Colonic mucosa (tissue), 4 donors: ENCODE results near the gene FIGN. TPM values are rescaled to one million over a fixed set of nuclear protein-coding genes. Genes with fewer than 3 reads are reported as not detected.

Source experiments
- DNase-seq: peaks from one replicate; pipeline ENCODE4 v3.0.0-alpha.2; 2020
- H3K27ac ChIP-seq: fragments of 200-600 bp; one replicate; pipeline ENCODE4 v1.8.0; 2021
- H3K27me3 ChIP-seq: fragments of 200-600 bp; one replicate; pipeline ENCODE4 v1.8.0; 2021
- H3K36me3 ChIP-seq: fragments of 200-600 bp; one replicate; pipeline ENCODE4 v1.8.0; 2021
- H3K4me1 ChIP-seq: fragments of 200-600 bp; one replicate; pipeline ENCODE4 v1.8.0; 2021; ENCODE audit warnings: mild to moderate bottlenecking
- H3K4me3 ChIP-seq: fragments of 200-600 bp; one replicate; pipeline ENCODE4 v1.8.0; 2021
- H3K9ac ChIP-seq, 2 donors: one replicate each; pipeline ENCODE4 v1.7.0; 2013; ENCODE audit warnings: control low read depth in 2 of 2, low read depth in 2 of 2, low read length in 2 of 2
- H3K9me3 ChIP-seq: fragments of 200-600 bp; one replicate; pipeline ENCODE4 v1.8.0; 2021
- intact Hi-C: fragments of 100-400 bp; cut with DNase I; formaldehyde crosslinking; loops from one replicate; pipeline ENCODE4 v1.14.1; 2022
- total RNA-seq, 2 donors: library from RNA; stranded (reverse); fragmentation: NEBNext Ultra II Directional in 1 of 2; extraction: Animal tissue kit (Norgen Biotek cat#: 25700) in 1 of 2; gene quantifications; one replicate each; pipeline ENCODE4 v1.2.1, GENCODE V29; 2021
- TF ChIP-seq, protein P1 (sequence below): fragments of 200-600 bp; IDR thresholded peaks from one replicate; pipeline ENCODE4 v1.8.0; 2022; ENCODE audit warnings: antibody characterized with exemption, mild to moderate bottlenecking
- donor health status: healthy.
- donor health status: DM: no; HTN: no; CAD: no.
- donor health status: DM: no; HTN: no; CAD: no.

FIGN gene
- total RNA-seq, 2 donors from 2014 or later: 0.58 to 0.89 TPM

DNA sequence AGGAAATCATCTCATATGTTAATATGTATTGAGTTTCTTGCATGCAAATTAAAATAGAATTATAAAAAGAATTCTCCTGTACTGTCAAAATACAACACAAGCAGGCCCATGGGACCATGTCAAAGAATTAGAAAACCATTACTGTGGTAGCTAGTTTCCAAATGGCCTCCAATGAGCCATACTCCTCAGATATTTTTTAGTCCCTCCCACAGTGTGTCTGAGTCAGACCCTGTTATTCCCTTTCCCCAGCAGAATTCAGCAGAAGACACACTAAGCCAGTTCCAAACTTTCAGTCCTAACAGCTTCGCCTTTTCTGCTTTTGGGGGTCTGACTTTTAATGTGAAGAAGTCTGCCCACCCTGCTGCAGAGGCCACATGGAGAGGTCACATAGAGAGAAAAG lies 86.7 kb downstream of the FIGN start:
- Histone ChIP-seq H3K9me3 (no peaks in the 10 kb centered on the region), H3K36me3 (no peaks in the 10 kb centered on the region), H3K4me3 (no peak overlapping the region), H3K27ac (no peak overlapping the region), H3K4me1 (no peaks in the 10 kb centered on the region), H3K9ac (no peak overlapping the region), H3K27me3 (no peaks in the 10 kb centered on the region)
- DNase-seq: no peak
- TF ChIP-seq, protein P1, sequence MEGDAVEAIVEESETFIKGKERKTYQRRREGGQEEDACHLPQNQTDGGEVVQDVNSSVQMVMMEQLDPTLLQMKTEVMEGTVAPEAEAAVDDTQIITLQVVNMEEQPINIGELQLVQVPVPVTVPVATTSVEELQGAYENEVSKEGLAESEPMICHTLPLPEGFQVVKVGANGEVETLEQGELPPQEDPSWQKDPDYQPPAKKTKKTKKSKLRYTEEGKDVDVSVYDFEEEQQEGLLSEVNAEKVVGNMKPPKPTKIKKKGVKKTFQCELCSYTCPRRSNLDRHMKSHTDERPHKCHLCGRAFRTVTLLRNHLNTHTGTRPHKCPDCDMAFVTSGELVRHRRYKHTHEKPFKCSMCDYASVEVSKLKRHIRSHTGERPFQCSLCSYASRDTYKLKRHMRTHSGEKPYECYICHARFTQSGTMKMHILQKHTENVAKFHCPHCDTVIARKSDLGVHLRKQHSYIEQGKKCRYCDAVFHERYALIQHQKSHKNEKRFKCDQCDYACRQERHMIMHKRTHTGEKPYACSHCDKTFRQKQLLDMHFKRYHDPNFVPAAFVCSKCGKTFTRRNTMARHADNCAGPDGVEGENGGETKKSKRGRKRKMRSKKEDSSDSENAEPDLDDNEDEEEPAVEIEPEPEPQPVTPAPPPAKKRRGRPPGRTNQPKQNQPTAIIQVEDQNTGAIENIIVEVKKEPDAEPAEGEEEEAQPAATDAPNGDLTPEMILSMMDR: no peak
- intact Hi-C loops: no loop called here

DNA sequence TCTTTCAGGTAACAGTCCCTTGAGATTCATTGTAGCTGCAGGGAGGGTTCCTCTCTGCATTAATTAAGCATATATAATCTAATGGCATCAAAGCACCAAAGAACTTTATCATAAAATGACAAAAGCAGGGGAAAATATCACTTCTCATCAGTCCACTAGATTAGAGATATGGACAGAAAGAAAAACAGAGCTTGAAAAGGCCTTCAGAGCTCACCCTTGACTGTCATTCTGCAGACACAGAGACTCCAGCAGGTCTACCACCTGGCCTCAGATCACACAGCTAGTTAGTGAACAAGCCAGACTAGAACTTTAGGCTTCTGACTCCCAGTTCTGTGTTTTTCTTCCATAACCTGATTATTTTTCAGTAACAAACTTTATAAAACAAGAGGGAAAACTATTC lies 88.5 kb downstream of the FIGN start:
- intact Hi-C loops: no loop called here
- Histone ChIP-seq H3K27ac (no peak overlapping the region), H3K9ac (no peak overlapping the region), H3K4me1 (no peaks in the 10 kb centered on the region), H3K4me3 (no peak overlapping the region), H3K27me3 (no peaks in the 10 kb centered on the region), H3K36me3 (no peaks in the 10 kb centered on the region), H3K9me3 (no peaks in the 10 kb centered on the region)
- TF ChIP-seq, protein P1: no peak
- DNase-seq: no peak

DNA sequence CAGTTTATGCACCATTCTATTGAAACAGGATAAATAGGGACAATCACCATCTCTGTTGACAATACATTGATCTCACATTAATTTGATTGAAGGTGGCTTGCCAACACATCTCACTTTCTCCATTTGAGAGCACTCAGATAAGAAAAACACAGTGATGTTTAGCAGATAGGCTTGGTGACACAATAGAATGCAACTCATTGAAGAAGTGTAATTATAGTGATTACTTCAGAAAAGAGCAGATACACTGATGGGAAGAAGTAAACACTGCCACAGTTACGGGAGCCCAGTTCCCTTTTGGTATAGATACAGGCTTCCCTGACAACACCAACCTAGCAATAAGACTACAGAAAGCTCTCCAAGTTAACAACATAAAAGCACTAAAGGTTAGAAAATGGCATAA lies 89.1 kb downstream of the FIGN start:
- Histone ChIP-seq H3K9me3 (no peaks in the 10 kb centered on the region), H3K4me1 (no peaks in the 10 kb centered on the region), H3K36me3 (no peaks in the 10 kb centered on the region), H3K9ac (no peak overlapping the region), H3K27ac (no peak overlapping the region), H3K27me3 (no peaks in the 10 kb centered on the region), H3K4me3 (no peak overlapping the region)
- no peak for DNase-seq
- intact Hi-C loops: no loop called here
- TF ChIP-seq, protein P1: no peak

DNA sequence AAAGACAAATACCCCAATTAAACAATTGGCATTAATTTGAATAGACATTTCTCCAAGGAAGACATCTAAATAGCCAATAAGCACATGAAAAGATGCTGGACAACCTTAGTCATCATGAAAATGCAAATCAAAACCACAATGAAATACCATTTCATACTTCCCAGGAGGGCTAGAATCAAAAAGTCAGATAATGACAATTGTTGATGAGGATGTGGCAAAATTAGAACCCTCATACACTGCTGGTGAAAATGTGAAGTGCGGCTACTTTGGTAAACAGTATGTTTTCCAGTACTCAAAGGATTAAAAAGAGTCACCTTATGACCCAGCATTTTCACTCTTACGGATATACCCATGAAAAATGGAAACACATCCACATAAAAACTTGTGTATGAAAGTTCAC lies 91.6 kb downstream of the FIGN start:
- TF ChIP-seq, protein P1: no peak
- DNase-seq: no peak
- H3K4me3 ChIP-seq: no peak overlapping the region
- intact Hi-C loops: no loop called here
- no peaks in the 10 kb centered on the region for H3K36me3 ChIP-seq
- no peaks in the 10 kb centered on the region for H3K9me3 ChIP-seq
- H3K27ac ChIP-seq: no peak overlapping the region
- no peak overlapping the region for H3K9ac ChIP-seq
- no peaks in the 10 kb centered on the region for H3K4me1 ChIP-seq
- H3K27me3 ChIP-seq: no peaks in the 10 kb centered on the region

DNA sequence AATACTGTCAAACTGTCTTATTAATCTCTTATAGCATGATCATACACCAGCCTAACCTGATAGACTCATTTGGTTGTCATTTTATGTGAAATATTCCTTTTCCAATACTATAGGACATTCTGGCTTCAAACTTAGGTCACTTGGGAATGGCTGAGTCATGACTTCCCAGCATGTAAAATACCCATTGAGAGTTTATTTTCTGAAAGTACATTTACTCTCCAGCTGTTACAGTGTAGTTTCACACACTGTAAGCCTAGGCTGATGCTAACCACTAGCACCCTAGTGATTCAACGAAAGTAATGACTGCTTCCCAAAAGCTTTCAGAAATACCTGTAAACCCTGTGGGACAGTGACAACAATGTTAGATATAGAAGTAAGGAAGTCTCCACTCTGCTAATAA lies 93.8 kb downstream of the FIGN start:
- H3K4me1 ChIP-seq: no peaks in the 10 kb centered on the region
- TF ChIP-seq, protein P1: no peak
- H3K36me3 ChIP-seq: no peaks in the 10 kb centered on the region
- H3K9me3 ChIP-seq: no peaks in the 10 kb centered on the region
- intact Hi-C loops: no loop called here
- no peaks in the 10 kb centered on the region for H3K27me3 ChIP-seq
- no peak overlapping the region for H3K9ac ChIP-seq
- no peak overlapping the region for H3K4me3 ChIP-seq
- DNase-seq: no peak
- H3K27ac ChIP-seq: no peak overlapping the region
